HG03175 (cell line): Measurements from ENCODE around the gene ELF1.

Experiments used
- ATAC-seq: cut with Tn5 transposase; IDR thresholded peaks from one replicate; pipeline ENCODE4 v1.9.1; 2021; ENCODE audit warnings: mild to moderate bottlenecking, moderate library complexity; ENCODE audit not compliant: unreplicated experiment

ELF1 gene

DNA sequence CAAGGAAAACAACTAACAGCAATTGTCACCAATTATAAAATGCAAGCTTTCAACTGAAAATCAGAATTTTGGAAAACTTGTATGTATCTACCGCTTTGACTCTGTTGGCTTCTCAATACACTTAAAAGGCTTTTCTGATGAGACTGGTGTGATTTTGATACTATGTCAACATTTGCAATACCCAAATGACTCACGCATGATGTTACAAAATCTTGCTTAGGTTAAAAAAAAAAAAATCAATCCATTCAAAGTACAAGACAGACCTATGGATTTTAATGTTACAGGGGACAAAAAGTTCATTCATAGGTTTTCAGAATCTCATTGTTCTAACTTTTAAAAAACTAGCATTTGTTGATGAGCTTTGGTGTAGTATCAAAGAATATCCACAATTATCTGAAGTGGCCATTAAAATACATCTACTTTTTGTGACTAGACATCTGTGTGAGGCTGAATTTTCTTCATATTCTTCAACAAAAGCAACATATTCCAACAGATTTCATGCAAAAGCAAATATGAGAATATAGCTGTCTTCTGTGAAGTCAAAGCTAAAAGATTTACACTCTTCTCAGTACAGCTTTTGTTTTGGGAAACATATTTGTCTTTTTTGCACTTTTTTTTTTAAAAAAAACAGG is 10.7 kb downstream of the ELF1 start:
- ATAC-seq, result no peak

DNA sequence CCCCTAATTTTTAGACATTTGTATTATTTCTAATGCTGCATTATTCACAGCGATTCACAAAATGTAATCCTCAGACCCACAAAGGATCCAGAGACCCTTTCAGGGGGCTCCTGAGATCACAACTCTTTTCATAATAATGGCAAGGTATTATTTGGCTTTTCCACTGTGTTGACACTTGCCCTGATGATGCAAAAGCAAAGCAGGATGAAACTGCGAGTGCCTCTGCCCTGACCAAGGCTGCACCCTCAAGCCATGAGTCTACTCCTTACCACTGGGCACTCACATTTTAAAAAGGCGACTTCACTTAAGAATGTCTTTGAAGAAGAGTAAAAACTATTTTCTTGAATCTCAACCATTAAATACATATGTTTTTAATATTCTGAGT is 11.4 kb downstream of the ELF1 start:
- no peak for ATAC-seq

DNA sequence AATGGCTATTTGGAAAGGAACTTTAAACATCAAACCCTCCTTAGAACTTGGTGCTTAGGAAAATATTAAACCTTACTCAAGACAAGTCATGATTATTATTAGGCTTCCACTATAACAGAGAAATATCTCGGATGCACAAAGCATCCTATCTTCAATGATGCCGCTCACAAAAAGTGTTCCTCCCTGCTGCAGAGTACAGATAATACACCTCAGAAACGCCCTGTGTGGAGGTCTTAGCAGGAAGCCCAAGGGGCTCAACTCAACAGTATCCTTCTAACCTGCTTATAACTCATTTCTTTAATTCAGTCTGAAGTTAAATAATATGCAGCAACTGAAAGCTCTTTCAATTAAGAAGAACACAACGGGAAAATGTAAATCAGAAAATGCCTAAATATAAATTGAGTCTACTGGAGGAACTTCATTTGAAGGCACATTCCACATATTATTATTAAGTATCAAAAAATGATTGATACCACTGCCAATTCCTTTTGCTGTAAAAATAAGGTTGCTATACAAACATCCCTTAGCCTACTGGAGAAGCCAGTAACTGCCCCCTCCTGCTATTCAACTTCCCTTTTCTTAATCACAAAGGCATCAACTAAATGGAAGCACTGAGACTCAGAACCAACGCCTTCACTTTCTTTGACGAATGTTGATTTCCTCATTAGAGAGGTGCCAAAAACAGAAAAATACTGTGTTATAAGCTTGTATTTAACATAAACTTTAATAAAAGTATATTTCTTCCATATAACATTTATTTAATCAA is 12.0 kb downstream of the ELF1 start:
- ATAC-seq, result peak; percentile 28

DNA sequence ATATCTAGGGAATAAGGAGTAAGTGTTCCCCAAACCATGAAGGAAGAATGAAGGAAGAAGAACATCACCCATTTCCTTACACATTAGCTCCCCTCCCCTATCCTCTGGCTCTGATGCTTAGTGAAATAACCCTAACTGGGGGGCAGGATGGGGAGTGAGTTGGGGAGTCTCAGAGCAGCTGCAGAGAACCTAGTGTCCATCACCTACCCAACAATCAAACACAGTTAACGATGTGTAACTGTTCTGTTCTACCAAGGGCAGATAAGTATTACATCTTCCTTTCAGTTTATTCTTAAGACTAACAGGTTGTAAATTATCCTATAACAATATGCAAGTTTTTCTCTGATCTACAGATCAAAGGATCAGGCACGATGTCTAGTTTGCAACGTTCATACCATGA is 12.8 kb downstream of the ELF1 start:
- ATAC-seq, result no peak

DNA sequence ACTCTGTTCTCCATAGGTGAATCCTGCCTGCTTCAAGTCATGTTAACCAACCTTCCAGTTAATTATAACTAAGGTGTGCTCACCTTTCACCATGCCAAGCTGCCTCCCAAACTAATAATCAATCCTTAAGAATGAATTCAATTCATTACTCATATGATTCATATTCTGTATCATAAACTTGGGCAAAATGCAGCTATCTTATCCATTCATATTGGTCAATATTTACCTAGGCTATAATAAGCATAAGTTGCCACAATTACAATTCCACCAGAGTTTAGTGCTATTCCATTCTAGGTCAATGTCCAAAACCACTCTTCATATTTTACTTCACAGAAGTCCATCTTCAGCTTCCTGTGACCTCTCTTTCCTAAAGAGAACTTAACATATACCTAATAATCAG is 13.4 kb downstream of the ELF1 start:
- no peak for ATAC-seq

DNA sequence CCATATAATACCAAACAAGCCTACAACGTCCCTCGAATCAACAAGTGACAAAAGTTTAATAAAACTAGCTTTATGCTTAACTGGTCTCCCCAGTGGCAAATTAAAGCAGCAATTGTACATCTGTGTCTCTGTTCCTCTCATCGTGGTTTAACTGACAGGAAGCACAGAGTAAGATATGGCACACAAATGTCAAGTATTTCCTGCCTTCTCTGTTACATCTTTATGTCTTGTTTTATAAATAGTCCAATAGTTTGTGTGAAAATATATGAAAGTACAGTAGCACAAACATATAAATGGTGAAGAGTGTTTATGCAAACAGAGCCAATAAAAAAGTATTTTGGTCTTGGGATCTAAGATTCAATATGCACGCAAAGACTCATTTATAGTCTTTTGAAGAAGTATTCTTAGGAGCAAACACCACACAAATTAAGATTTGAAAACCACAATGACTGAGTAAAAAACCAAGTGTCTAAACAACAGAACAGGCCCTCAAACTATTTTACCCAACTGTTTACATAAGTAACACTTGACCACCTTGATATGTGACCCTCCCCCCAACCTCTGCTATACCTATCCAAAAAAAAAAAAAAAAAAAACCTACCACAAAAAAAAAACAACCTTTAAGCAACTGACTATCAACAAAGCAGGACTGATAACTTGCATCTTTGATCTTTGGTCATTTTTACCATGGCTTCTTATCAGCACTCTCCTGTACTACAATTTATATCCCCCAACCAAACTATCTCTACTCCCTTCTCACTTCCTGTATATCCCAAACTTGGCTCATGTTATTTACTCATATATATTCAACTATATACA is 14.0 kb downstream of the ELF1 start:
- peak; percentile 82 for ATAC-seq

DNA sequence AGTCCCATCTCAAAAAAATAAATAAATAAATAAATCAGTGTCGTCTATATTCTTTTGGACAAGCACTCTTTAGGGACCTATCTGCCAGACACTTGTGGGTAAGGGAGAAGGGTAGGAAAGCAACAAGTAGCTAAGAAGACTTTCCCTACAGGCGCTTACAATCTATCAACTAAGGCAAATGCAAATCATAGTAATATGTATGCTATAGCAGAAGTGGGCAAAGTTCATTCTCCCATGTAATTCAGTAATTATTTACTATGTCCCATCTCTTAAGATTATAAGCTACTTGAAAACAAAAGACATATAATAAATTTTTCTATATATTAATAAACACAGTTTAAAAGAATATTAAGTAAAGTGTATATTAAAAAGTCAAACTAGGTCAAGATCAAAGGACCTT is 16.5 kb downstream of the ELF1 start:
- no peak for ATAC-seq

DNA sequence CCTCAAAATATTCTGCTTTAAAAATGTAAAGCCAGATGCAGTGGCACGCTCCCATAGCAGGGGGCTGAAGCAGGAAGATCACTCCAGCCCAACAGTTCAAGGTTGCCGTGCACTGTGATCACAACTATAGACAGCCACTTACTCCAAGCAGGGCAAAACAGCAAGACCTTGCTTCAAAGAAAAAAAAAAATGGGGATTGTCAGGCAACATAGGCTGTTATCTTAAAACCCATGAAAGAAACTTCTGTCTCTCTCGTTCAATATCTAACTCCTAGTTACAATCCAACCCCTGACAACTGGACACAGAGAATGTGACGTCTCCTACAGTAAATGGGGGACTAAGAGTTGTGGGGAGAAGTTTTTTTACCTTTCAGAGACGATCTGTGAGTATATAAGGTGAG is 17.4 kb downstream of the ELF1 start:
- ATAC-seq, result no peak

DNA sequence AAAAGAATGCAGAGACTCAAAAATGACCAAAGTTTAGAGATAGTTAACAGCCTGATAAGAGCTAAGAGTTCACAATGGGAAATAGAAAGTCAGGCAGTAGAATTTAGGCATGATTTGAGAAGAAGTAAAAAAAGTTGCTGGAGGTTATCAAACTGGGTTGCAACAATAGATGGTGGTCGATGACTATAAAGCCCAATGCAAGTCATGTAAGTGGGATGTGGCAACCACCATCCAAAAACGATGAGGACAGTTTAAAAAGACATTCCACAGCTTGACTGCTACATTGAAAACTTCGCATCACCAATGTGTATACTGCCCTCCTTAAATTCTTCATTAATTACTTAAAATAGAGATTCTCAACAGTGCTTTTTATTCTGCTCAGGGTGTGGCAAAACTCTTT is 19.7 kb downstream of the ELF1 start:
- no peak for ATAC-seq

DNA sequence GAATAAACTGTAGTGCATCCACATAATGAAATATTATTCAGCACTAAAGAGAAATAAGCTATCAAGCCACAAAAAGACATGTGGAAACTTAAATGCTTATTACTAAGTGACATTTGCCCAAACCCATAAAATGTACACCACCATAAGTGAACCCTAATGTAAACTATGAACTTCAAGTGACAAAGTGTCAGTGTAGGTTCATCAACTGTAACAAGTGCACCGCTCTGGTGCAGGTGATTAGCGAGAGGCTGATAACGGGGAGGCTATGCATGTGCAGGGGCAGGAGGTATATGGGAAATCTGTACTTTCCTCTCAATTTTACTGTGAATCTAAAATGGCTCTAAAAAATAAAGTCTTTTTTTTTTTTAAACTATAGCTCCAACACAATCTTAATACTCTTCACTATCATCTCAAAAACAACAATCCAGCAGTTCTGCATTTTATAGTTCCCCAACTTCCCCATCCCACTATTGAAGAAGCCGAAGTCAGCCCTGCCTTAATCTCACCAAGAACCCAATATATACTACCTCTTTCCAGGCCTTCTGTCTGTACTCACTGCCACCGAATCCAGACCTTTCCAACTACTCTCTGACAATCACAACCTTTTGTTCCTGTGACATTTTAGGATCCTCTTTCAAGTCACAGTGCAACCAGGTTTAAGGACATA is 22.6 kb downstream of the ELF1 start:
- no peak for ATAC-seq

DNA sequence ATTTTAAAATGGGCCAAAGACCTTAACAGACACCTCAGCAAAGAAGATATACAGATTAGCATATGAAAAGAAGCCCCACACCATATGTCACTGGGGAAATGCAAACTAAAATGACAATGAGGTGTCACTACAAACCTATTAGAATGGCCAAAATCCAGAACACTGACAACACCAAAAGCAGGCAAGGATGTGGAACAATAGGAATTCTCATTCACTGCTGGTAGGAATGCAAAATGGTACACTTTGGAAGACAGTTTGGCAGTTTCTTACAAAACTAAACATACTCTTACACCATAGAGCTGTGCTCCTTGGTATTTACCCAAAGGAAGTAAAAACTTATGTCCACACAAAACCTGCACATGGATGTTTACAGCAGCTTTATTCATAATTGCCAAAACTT is 23.1 kb downstream of the ELF1 start:
- ATAC-seq, result no peak

DNA sequence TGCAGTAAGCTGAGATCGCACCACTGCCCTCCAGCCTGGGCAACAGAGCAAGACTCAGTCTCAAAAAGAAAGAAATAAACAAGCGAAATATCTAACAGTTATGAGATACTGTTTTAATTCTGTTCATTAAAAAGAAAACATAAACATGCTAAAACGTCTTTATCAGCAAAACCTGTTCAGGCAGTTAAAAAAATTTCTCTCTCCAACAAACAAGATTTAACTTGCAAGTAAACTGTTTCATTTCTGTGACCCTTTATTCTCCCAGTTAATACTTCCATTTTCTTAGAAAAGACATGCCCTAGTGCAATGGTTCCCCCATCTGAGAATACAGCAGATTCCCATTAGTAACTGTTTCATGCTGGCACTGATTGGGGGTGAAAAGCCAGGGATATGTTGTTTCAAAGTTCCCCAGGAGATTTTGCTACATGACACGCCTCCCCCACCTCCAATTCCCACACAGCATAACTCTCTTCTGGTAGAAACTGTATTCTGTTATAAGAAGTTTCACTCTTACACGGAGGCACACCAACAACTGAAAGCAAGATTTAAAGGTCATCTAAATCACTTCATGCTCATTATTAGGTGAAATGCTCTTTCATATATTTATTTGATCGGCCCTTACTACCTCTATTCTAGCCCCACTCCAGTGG is 24.4 kb downstream of the ELF1 start:
- ATAC-seq, result peak; percentile 87

DNA sequence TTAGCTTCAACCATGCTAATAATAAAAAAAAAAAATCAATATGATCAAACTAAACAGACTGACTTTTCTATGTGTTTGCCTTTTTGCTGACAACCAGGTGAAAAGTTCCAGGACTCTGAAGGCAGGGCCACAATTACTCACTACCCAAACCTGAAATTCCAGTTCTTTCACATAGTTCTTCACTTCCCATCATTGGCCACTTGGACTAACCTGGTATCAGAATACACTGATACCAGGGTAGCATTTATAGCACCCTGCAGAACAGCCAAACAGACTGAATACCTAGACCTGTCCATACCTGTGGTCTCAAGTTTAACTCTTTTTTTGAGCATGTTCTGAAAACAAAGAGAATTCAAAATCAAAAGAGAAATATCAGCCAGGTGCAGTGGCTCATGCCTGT is 25.1 kb downstream of the ELF1 start:
- ATAC-seq, result no peak

DNA sequence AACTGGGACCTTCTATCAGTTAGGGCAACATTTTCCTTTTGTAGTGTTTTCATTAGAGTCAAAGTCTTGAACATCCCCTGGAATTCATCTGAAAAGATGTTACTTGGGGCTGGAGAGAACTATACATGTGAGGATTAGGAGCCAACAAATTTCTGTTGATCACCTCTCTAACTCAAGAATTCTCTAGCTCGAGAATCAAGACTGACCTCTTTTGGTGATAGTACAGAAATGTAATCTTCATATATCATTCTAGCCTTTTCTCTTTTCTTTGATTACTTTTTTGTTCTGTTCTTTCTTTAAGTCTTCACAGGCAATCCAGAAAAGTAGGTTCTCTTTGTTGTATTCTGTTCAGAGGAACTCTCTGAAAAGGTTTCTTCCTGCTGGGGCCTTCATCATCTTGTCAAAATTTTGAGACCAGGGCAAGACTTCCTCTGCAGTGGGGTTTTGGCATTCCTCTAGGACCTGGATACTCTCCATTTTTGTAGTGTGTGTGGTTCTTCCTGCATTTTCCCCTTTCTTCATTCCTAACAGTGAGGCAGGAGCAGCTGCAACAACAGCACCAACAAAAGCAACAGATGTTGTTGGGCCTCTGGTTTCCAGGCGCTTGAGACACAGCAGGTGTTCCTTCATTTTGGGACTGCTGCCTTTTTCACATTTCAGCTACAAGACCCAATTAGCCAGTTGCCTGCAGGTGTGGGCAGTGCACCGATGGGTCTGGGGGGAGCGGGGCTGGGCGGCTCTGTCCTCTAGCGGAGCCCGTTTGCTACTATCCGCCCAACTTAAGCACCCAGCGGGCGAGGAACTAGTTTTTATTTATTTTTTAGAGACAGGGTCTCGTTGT is 26.2 kb downstream of the ELF1 start:
- no peak for ATAC-seq

DNA sequence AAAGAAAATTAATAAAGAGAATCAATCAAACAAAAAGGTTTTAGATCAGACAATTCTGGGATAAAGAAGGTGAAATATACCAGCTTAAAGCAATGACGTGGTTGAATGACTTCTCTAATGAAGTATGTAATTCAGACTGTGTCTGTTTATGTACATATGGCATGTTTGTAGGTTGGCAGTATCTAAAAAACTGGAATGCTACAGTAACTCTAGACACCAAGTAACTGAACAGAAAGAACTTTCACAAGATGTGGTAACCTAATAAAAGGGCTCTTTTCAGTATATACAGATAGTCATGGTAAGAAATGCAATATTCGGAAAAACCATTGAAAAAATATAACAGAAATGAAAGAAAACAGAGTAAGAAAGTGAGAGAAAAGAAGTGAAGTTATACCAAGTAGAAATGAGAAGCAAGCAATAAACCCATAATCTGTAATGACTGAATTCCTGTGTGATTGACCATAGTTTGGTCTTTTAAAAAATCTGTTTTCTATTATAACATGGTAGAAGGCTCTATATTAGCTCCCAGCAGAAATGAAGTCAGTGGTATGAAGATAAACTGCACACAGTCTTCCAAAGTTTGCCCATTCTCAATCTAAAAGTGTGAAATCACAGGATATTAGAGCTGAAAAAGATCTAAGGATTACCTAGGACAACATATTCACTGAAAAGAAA is 31.4 kb downstream of the ELF1 start:
- no peak for ATAC-seq

DNA sequence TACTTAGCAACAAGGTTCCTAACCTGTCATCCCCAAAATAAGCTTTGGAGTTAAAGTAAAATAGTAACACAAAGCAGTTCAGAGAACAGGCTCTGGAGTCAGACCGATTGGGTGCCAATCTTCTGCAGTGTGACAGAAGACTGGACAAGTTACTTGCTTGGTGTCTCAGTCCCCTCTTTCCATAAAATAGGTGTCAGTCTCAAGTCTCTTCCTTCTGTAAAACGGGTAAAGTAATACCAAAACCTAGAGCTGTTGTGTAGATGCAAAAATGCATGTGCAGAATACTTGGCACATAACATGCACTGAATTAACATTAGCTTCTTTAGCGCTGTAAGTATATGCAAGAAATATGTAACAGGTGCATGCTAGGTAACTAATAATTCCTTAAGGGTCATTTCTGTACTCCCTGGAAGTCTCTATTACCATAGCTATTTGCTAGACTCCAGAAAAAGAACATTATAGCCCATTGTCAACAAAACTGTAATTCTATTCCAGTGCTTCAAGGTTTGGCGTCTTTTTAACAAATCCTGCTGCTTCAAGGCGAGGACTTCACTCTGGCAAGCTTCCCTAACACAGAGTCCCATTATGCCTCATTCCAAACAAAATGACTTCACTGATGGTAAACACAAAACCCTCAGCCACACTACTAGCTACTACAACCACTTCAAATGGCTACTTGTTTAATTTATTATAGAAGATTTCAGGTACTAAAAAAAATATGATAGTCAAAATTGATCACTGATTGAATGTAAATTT is 32.8 kb downstream of the ELF1 start:
- no peak for ATAC-seq

DNA sequence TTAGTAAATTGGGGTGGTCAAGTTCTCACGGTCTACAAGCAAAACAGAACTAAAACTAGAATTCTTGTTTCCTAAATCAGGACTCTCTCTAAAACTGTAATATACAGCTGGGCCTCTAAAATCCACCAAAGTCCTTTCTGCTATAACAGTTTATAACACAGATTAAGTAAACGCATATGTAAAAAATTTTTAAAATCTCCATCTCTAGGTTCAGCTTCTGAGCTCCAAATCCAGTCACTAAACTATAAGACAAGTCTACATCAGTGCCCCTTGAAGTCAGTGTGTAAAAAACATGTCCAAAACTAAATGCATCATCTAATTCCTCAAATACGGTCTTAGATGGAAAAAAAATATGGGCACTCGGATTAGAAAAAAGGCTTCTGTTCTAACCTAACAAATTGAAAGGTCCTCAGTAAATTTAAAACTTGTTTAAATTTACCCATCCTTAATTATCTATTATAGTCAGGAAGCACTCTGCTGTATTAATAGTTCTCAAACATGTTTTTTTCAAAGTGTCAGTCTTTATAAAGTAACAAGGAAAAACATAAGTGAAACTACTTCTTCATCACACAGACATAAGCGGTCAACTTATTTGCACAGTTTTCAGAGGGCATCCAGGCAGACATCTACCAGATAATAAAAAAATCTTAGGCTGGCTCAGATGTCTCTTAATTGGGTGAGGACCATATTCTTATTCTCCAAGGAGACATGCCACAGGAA is 33.6 kb downstream of the ELF1 start:
- no peak for ATAC-seq
